H1 (cell line): ENCODE results near the gene COLQ.

Source experiments
- NRF1 ChIP-seq: IDR thresholded peaks from 2 replicates; pipeline ENCODE4 v1.6.1; 2011; ENCODE audit warnings: mild to moderate bottlenecking, low read depth, low read length, improper control_type of control experiment
- TCF12 ChIP-seq: IDR thresholded peaks from 2 replicates; pipeline ENCODE4 v1.6.1; 2011; ENCODE audit warnings: low read depth, mild to moderate bottlenecking, low read length

GRCh38 chr3:15436246-15436645 is 85.3 kb downstream of the COLQ start:
- TF ChIP-seq NRF1 = no peak
- no peak for TF ChIP-seq TCF12
